Neural cell (in vitro differentiated cells): ENCODE data around the gene GLIS2. TPM values are rescaled to one million over a fixed set of nuclear protein-coding genes. Genes with fewer than 3 reads are reported as not detected.

Source experiments
- H2AFZ ChIP-seq: fragments of 200-600, 300-800 bp; sonication (generic), shearing (Covaris generic); 2 replicates; pipeline ENCODE4 v1.6.0; 2014; ENCODE audit warnings: low read depth, mild to moderate bottlenecking, antibody characterized with exemption, low read length, moderate library complexity
- H3F3A ChIP-seq: fragments of 200-600 bp; shearing (Covaris generic); 2 replicates; pipeline ENCODE4 v1.6.1; 2016; ENCODE audit warnings: mild to moderate bottlenecking, moderate library complexity, mixed read lengths, antibody characterized with exemption, low read length; ENCODE audit not compliant: insufficient read depth, poor library complexity, severe bottlenecking
- H3K27ac ChIP-seq: fragments of 200-600, 300-800 bp; sonication (generic), shearing (Covaris generic); 2 replicates; pipeline ENCODE4 v1.5.1; 2014; ENCODE audit warnings: mild to moderate bottlenecking, low read length, moderate library complexity
- H3K27me3 ChIP-seq: fragments of 300-800, 200-600 bp; sonication (generic), shearing (Covaris generic); 2 replicates; pipeline ENCODE4 v1.6.0; 2014; ENCODE audit warnings: mild to moderate bottlenecking, low read depth, low read length, moderate library complexity; ENCODE audit not compliant: insufficient read depth
- H3K36me3 ChIP-seq: fragments of 300-800, 200-600 bp; sonication (generic), shearing (Covaris generic); 2 replicates; pipeline ENCODE4 v1.5.1; 2014; ENCODE audit warnings: mild to moderate bottlenecking, antibody characterized with exemption, low read length, moderate library complexity; ENCODE audit not compliant: insufficient read depth
- H3K4me2 ChIP-seq: fragments of 300-800, 200-600 bp; sonication (generic), shearing (Covaris generic); 2 replicates; pipeline ENCODE4 v1.6.0; 2014; ENCODE audit warnings: mild to moderate bottlenecking, low read length
- H3K4me3 ChIP-seq: fragments of 300-800, 200-600 bp; sonication (generic), shearing (Covaris generic); 2 replicates; pipeline ENCODE4 v1.5.1; 2014; ENCODE audit warnings: mild to moderate bottlenecking, low read length, moderate library complexity
- H3K79me2 ChIP-seq: fragments of 200-600 bp; shearing (Covaris generic); replicated peaks from 2 replicates; pipeline ENCODE4 v1.6.0; 2014; ENCODE audit warnings: mild to moderate bottlenecking, low read length, moderate library complexity; ENCODE audit not compliant: insufficient read depth
- H3K9ac ChIP-seq: fragments of 300-800, 200-600 bp; sonication (generic), shearing (Covaris generic); 2 replicates; pipeline ENCODE4 v1.6.1; 2016; ENCODE audit warnings: mild to moderate bottlenecking, low read length, mixed read lengths
- H3K9me2 ChIP-seq: fragments of 200-600 bp; shearing (Covaris generic); 2 replicates; pipeline ENCODE4 v1.6.1; 2016; ENCODE audit warnings: mild to moderate bottlenecking, low read length, mixed read lengths; ENCODE audit not compliant: insufficient read depth
- H3K9me3 ChIP-seq: fragments of 200-600, 300-800 bp; sonication (generic), shearing (Covaris generic); 2 replicates; pipeline ENCODE4 v1.6.1; 2016; ENCODE audit warnings: mild to moderate bottlenecking, mixed run types, low read length, moderate library complexity, mixed read lengths
- H4K20me1 ChIP-seq: fragments of 200-600 bp; shearing (Covaris generic); 2 replicates; pipeline ENCODE4 v1.6.1; 2016; ENCODE audit warnings: mild to moderate bottlenecking, mixed run types; ENCODE audit not compliant: insufficient read depth
- EP300 ChIP-seq: fragments of 450-650 bp; conservative IDR thresholded peaks from 2 replicates; pipeline ENCODE4 v1.6.1; 2014; ENCODE audit warnings: antibody characterized with exemption, mild to moderate bottlenecking, moderate library complexity; ENCODE audit not compliant: poor library complexity, severe bottlenecking
- EZH2 ChIP-seq: fragments of 200-600, 300-800 bp; shearing (Covaris generic), sonication (generic); IDR thresholded peaks from 2 replicates; pipeline ENCODE4 v1.6.1; 2014; ENCODE audit warnings: antibody characterized with exemption, low read length, borderline replicate concordance, mild to moderate bottlenecking; ENCODE audit not compliant: insufficient read depth, poor library complexity, severe bottlenecking
- MXI1 ChIP-seq: fragments of 450-650 bp; conservative IDR thresholded peaks from 2 replicates; pipeline ENCODE4 v1.6.1; 2014; ENCODE audit warnings: antibody characterized with exemption, mild to moderate bottlenecking; ENCODE audit not compliant: poor library complexity, severe bottlenecking
- POLR2AphosphoS5 ChIP-seq: IDR thresholded peaks from 2 replicates; pipeline ENCODE4 v1.6.1; 2012
- RAD21 ChIP-seq: fragments of 450-650 bp; conservative IDR thresholded peaks from 2 replicates; pipeline ENCODE4 v1.6.1; 2014; ENCODE audit warnings: antibody characterized with exemption, mild to moderate bottlenecking, moderate library complexity
- SMC3 ChIP-seq: fragments of 450-650 bp; conservative IDR thresholded peaks from 2 replicates; pipeline ENCODE4 v1.6.1; 2014; ENCODE audit warnings: antibody characterized with exemption, mild to moderate bottlenecking, moderate library complexity; ENCODE audit not compliant: poor library complexity
- TAF1 ChIP-seq: IDR thresholded peaks from 2 replicates; pipeline ENCODE4 v1.6.1; 2012; ENCODE audit warnings: low read depth
- polyA plus RNA-seq: library from polyadenylated mRNA; depleted of rRNA; stranded (reverse); fragments of >200 nt; gene quantifications from 2 replicates; pipeline ENCODE4 v1.2.3, GENCODE V29; 2014
- TF ChIP-seq, protein P1 (sequence below): fragments of 450-650 bp; IDR thresholded peaks from 2 replicates; pipeline ENCODE4 v1.5.1; 2014; ENCODE audit warnings: antibody characterized with exemption, mild to moderate bottlenecking, moderate library complexity; ENCODE audit not compliant: poor library complexity, severe bottlenecking
- TF ChIP-seq, protein P2 (sequence below): IDR thresholded peaks from 2 replicates; pipeline ENCODE4 v1.6.1; 2012; ENCODE audit warnings: borderline replicate concordance

Gene GLIS2
- polyA plus RNA-seq, 1 donor from 2014 or later = 2.6 TPM

DNA sequence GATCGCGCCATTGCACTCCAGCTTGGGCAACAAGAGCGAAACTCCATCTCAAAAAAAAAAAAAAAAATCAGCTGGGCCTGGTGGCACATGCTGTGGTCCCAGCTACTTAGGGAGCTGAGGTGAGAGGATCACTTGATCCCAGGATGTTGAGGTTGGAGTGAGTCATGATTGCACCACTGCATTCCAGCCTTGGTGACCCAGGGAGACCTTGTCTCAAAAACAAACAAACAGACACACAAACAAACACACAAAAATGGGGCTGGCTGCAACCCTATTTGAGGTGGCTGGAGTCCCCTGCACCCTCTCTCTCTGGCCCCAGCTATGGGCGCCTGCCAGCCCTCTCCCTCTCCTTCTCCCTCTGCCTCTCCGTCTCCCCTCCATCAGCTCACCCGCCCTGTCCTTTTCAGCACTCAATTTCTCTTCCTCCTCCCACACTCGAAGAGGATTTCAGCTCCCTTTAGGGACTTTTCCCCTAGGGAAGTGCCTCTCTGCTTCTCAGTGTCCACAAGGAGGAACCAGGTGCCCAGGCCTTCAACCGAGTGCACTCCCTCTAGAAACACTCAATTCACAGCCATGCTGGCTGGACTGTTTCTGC, 25.5 kb upstream of the GLIS2 start:
- H3K4me2 ChIP-seq = no peak overlapping the region
- no peaks in the 10 kb centered on the region for H3K27me3 ChIP-seq
- H3K9ac ChIP-seq = no peak overlapping the region
- H3F3A ChIP-seq = no peaks in the 10 kb centered on the region
- H3K27ac ChIP-seq = no peak overlapping the region
- H3K9me3 ChIP-seq = no peaks in the 10 kb centered on the region
- no peaks in the 10 kb centered on the region for H3K36me3 ChIP-seq
- no peak overlapping the region for H3K4me3 ChIP-seq
- no peaks in the 10 kb centered on the region for H3K9me2 ChIP-seq
- no peak overlapping the region for H2AFZ ChIP-seq
- TF ChIP-seq MXI1 = no peak
- TF ChIP-seq, protein P1, sequence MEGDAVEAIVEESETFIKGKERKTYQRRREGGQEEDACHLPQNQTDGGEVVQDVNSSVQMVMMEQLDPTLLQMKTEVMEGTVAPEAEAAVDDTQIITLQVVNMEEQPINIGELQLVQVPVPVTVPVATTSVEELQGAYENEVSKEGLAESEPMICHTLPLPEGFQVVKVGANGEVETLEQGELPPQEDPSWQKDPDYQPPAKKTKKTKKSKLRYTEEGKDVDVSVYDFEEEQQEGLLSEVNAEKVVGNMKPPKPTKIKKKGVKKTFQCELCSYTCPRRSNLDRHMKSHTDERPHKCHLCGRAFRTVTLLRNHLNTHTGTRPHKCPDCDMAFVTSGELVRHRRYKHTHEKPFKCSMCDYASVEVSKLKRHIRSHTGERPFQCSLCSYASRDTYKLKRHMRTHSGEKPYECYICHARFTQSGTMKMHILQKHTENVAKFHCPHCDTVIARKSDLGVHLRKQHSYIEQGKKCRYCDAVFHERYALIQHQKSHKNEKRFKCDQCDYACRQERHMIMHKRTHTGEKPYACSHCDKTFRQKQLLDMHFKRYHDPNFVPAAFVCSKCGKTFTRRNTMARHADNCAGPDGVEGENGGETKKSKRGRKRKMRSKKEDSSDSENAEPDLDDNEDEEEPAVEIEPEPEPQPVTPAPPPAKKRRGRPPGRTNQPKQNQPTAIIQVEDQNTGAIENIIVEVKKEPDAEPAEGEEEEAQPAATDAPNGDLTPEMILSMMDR = no peak
- TF ChIP-seq RAD21 = no peak
- TF ChIP-seq SMC3 = no peak
- TF ChIP-seq TAF1 = no peak
- TF ChIP-seq, protein P2, sequence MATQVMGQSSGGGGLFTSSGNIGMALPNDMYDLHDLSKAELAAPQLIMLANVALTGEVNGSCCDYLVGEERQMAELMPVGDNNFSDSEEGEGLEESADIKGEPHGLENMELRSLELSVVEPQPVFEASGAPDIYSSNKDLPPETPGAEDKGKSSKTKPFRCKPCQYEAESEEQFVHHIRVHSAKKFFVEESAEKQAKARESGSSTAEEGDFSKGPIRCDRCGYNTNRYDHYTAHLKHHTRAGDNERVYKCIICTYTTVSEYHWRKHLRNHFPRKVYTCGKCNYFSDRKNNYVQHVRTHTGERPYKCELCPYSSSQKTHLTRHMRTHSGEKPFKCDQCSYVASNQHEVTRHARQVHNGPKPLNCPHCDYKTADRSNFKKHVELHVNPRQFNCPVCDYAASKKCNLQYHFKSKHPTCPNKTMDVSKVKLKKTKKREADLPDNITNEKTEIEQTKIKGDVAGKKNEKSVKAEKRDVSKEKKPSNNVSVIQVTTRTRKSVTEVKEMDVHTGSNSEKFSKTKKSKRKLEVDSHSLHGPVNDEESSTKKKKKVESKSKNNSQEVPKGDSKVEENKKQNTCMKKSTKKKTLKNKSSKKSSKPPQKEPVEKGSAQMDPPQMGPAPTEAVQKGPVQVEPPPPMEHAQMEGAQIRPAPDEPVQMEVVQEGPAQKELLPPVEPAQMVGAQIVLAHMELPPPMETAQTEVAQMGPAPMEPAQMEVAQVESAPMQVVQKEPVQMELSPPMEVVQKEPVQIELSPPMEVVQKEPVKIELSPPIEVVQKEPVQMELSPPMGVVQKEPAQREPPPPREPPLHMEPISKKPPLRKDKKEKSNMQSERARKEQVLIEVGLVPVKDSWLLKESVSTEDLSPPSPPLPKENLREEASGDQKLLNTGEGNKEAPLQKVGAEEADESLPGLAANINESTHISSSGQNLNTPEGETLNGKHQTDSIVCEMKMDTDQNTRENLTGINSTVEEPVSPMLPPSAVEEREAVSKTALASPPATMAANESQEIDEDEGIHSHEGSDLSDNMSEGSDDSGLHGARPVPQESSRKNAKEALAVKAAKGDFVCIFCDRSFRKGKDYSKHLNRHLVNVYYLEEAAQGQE = no peak
- no peak for TF ChIP-seq EP300
- TF ChIP-seq EZH2 = no peak
- no peak for TF ChIP-seq POLR2AphosphoS5
- H3K79me2 ChIP-seq = no peaks in the 10 kb centered on the region
- H4K20me1 ChIP-seq = no peaks in the 10 kb centered on the region

DNA sequence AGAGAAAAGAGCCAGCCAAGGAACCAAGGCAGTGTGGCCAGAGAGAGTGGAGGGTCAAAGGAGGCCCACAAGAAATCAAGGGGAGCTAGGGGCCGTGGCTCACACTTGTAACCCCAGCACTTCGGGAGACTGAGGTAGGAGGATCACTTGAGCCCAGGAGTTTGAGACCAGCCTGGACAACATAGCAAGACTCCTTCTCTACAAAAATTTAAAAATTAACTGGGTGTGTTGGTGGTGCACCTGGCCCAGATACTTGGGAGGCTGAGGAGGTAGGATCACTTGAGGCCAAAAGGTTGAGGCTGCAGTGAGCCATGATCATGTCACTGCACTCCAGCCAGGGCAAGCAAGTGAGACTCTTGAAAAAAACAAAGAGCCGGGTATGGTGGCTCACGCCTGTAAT, 24.2 kb upstream of the GLIS2 start:
- no peak overlapping the region for H3K4me3 ChIP-seq
- H3K27me3 ChIP-seq = no peaks in the 10 kb centered on the region
- H3K9me3 ChIP-seq = no peaks in the 10 kb centered on the region
- H3K9me2 ChIP-seq = no peaks in the 10 kb centered on the region
- H3K27ac ChIP-seq = no peak overlapping the region
- no peak overlapping the region for H3K9ac ChIP-seq
- H3K79me2 ChIP-seq = no peaks in the 10 kb centered on the region
- no peaks in the 10 kb centered on the region for H3K36me3 ChIP-seq
- TF ChIP-seq POLR2AphosphoS5 (no peak), RAD21 (no peak), SMC3 (no peak), EZH2 (no peak), MXI1 (no peak)
- TF ChIP-seq, protein P2 = no peak
- TF ChIP-seq, protein P1 = no peak
- H3F3A ChIP-seq = no peaks in the 10 kb centered on the region
- no peak overlapping the region for H2AFZ ChIP-seq
- H4K20me1 ChIP-seq = no peaks in the 10 kb centered on the region
- no peak overlapping the region for H3K4me2 ChIP-seq
